HG03175 (cell line): ENCODE results near the gene TC2N.
A peak's percentile ranks its signal among the peaks of the same experiment; 100 is the strongest.
"Not testable (repeated sequence)": the region's sequence is repeated elsewhere in the genome, so short reads cannot be mapped to it uniquely, and the experiment has no call there.

Source experiments
- ATAC-seq: cut with Tn5 transposase; IDR thresholded peaks from one replicate; pipeline ENCODE4 v1.9.1; 2021; ENCODE audit warnings: mild to moderate bottlenecking, moderate library complexity; ENCODE audit not compliant: unreplicated experiment

Gene TC2N

DNA sequence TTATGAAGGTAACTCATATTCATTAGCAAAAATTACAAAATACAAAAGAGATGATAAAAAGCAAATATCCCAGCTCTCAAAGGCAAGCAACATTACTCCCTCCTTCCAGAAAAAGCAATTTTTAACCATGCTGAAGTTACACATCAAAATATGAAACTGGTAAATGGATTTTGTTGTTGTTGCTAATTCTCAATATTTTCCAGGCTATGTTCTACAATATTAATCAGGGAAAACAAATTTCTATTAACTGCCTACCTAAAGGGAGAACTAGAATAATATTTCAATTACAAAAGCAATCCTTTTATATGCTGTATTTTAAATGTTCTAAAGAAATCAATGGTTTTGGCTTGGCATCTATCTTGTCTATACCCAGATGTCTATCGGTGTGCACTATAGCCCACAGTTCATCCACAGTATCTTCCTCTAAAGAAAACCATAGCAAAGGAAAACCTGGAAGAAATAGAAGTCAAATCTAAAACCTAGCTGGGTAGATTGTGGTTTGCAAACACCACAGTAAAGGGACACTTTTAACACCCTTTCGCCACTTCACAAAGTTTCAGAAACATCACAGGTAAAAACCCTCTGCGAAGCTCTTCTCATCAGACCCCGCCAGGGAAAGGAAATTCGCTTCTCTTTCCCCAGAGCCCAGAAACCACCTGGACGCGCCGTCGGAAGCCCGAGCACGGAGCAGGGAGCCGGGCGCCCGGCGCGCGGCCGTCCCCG lies 32.0 kb downstream of the TC2N start:
- no peak for ATAC-seq

GRCh38 chr14:91834571-91834970 lies 32.8 kb downstream of the TC2N start:
- ATAC-seq: no peak

DNA sequence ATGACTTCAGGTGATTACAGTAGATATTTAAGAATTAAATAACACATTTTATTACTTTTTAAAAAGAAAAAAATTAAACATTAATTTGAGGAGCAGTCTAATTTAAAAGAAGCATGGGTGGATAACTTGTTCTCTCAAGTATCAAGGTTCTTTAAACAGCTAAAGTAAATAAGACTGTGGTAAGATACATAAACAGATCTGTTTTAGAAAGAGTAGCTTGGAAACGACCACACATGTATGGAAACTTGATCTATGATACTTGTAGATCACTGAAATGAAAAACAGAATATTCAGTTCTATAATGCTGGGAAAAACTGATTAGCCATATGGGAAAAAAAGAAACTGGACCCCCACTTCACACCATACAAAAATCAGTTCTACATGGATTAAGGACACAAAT lies 36.0 kb downstream of the TC2N start:
- ATAC-seq: no peak

DNA sequence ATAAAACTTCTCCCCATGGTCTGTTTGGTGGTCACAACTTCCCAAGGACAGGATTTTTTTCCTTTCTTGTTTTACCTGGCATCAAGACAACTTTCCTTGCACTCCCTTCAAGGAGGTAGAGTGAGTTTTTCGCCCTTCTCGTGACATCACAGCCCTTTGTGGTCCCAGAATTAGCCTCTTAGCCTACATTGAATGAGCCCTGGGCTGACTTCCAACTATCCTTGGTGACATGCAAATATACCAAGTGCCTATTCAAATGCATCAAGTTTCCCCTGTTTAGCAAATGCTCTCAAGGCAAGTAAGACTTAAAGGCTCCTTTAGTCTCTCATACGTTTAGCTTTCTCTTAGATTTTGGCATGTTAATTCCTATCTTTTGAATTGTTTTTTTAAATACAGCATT lies 36.6 kb downstream of the TC2N start:
- peak; percentile 49 for ATAC-seq

GRCh38 chr14:91829511-91829910 lies 37.8 kb downstream of the TC2N start:
- ATAC-seq: no peak

- ATAC-seq: no peak
Observed at GRCh38 chr14:91827746-91828145, 39.6 kb downstream of the TC2N start.

DNA sequence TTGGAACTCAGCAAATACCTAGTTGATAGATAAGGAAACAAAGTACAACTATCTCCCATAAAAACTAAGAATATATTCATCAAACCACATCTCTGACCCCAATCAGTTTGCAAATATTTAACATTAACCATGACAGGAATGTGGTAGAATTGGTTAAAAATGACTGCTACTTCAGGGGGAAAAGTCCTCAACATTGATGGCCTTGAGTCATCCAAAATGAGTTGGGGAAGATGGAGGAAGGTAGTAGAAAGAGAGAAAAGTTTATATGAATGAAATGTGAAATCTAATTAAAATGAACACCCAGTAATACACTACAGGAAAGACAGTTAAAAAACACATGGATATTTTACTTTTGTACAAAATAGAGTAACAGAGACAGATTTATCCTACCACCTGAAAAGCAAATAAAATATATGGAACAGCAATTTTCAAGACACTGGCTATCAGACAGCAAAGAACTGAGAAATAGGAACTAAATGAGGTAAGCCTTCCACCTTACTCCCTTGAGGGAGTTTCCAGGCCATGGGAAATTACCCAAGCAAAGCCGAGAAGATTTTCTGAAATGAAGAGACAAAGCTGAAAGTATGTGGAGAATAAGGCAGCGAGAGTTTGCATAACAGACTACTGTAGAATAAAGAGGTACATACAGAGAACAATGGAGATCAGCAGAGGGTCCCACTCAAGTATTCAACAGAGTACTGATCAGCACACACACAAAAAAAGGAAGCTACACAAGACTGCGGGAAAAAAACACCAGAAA lies 49.6 kb downstream of the TC2N start:
- no peak for ATAC-seq

DNA sequence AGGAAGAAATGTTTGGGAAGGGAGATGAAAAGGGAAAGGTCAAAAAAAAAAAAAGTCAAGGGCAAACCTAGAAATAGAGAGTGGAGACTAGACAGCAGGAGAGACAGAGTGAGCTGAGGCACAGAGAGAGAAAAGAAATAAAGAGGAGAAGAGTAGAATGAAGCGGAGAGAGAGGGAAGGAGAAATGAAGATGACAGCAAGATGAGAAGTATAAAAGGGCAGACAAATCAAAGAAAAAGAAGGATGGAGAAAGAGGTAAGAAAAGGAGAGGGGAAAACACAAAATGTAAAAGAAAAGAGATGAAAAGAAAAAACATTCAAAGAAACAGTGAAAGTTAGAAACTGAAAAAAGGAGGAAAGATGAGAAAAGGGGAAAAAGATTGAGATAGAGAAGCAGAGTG lies 53.0 kb downstream of the TC2N start:
- no peak for ATAC-seq

- no peak for ATAC-seq
Observed at GRCh38 chr14:91810699-91811098, 56.6 kb downstream of the TC2N start.

DNA sequence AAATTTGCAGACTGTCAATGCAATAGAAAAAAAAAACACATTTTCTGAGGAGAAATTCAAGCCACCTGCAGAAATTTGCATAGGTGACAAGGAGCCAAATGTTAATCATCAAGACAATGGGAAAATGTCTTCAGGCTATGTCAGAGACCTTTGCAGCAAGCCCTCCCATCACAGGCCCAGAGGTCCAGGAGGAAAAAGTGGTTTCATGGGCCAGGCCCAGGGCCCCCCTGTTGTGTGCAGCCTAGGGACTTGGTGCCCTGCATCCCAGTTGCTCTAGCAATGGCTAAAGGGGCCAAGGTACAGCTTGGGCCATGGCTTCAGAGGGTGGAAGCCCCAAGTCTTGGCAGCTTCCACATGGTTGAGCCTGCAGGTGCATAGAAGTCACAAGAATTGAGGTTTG lies 60.6 kb downstream of the TC2N start:
- ATAC-seq: no peak

- ATAC-seq: not testable (repeated sequence)
Observed at GRCh38 chr14:91806094-91806493, 61.2 kb downstream of the TC2N start.

- ATAC-seq: no peak
Observed at GRCh38 chr14:91805659-91806058, 61.7 kb downstream of the TC2N start.

DNA sequence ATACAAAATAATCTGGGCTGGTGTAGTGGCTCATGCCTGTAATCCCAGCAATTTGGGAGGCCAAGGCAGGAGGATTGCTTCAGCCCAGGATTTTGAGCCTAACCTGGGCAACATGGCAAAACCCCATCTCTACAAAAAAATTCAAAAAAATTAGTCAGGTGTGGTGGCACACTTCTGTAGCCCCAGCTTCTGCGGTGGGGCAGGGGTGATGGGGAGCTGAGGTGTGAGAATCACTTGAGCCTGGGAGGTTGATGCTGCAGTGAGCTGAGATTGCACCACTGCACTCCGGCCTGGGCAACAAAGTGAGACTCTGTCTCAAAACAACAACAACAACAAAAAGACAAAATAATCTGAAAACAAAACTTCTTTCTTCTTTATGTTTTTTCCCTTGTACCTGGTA lies 66.0 kb downstream of the TC2N start:
- no peak for ATAC-seq

DNA sequence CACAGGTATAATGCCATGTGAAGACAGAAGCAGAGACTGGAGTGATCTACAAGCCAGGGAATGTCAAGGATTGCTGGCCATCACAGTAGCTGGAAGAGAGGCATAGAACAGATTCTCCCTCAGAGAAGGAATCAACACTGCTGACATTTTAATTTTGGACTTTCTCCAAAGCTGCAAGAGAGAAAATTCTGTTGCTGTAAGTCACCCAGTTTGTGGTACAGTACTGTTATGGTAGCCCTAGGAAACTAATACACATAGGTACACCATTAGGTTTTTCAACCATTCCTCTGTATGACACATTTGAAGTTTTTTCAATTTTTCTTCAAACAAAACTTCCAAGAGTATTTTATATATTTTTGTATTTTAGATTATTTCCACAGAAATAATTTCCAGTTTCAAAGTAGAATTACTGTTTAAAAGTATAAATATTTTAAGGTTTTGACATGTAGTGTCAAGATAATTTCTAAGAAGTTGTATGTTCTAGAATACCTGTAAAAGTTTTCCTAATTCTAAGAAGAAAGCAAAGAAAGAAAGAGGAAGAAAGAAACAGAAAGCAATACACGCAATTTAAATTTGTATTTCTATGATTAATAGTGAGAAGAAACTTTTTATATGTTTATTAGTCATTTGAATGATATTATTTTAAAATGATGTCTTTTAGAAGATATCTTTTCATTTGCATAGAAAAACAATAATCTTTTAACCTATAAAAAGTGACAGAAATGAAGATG lies 70.6 kb downstream of the TC2N start:
- ATAC-seq: no peak

DNA sequence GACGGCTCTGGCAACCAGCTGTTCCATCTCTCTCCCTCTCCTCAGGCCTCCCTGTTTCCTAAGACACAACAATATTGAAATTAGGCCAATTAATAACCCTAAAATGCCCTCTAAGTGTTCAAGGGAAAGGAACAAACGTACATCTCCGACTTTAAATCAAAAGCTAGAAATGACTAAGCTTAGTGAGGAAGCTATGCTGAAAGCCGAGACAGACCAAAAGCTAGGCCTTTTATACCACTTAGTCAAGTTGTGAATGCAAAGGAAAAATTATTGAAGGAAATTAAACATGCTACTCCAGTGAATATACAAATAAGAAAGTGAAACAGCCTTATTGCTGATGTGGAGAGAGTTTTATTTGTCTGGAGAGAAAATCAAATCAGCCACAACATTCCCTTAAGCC lies 73.6 kb downstream of the TC2N start:
- ATAC-seq: no peak

DNA sequence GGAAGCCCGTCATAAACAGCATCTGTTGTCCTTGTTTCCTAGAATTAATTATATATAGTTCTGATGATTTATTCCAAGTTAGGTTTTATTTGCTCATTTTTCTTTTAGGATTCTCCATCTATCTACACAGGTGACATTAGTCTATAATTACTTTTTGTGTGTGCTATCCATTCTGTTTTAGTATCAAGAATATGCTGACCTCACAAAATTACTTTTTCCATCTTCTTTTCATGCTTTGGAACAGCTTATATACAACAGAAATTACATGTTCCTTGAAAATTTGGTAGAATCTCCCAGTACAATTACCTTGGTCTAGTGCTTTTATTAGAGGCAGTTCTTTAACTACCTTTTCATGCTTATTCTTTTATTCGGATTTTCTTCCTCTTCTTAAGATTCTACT lies 81.1 kb downstream of the TC2N start:
- no peak for ATAC-seq

- no peak for ATAC-seq
Observed at GRCh38 chr14:91780452-91780851, 86.9 kb downstream of the TC2N start.

GRCh38 chr14:91778217-91778616 lies 89.1 kb downstream of the TC2N start:
- no peak for ATAC-seq

GRCh38 chr14:91774140-91775096 lies 92.9 kb downstream of the TC2N start:
- ATAC-seq: no peak

- no peak for ATAC-seq
Observed at GRCh38 chr14:91770185-91770584, 97.2 kb downstream of the TC2N start.
